ENCODE results near the gene HDAC10.

HDAC10 gene

DNA sequence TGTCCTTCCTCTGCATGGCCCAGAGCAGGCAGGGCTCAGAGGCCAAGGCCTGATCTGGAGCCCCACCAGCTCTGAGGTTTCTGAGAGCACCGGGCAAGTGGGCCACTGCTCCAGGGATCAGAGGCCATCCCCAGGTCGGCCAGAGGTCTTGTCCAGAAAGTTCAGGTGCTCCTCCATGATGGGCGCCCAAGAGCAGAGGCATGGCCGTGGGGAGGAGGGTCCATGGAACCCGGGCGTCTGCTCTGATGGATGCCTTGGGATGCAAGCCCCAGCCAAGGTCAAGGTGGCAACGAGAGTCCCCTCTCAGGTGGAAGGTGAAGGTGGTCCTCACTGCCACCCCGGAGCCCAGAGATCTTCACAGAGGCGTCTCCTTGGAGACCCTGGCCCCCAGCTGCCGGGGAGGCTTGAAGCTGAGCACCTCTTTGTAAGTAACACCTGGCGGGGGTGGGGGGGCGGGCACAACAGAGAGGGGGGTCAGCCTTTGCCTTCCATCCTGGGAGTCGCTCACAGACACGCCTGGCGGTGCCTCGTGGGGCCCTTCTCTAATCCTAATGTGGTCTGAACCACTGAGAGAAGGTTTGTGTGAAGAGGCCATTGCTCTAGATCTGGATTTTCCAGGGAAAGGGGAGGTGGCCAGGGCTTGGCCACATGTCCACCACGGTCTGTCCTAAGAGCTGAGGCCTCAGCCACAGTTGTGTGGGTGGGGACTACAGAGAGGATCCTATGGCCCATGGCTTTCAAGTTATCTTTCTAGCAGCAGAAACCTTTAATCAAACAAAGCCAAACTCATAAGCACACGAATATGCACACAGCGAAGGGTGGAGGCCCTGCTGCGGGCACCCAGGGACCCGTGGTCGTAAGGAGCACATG is 2.2 kb upstream of the HDAC10 start:
- no peak for DNase-seq

- DNase-seq, result peak; percentile 69
These were observed 1.3 kb upstream of the HDAC10 start for GRCh38 chr22:50252082-50253045.

- DNase-seq, result no peak
These were observed 514 bp upstream of the HDAC10 start for GRCh38 chr22:50251477-50252081.

DNA sequence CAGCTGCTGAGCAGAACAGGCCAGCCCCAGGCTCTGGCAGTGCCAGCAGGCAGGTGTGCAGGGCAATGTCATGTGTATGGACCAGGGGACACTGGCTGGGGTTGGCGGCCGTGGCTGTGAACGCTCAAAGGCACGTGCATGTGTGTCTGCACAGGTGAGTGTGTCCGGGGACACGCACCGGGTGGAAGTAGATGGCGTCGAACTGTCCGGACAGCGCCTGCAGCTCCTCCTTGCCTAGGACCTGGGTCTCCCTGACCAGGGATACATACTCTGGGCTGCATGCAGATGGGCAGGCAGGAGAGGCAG is 863 bp downstream of the HDAC10 start:
- DNase-seq, result no peak

GRCh38 chr22:50249341-50250248 is 1.5 kb downstream of the HDAC10 start:
- no peak for DNase-seq

DNA sequence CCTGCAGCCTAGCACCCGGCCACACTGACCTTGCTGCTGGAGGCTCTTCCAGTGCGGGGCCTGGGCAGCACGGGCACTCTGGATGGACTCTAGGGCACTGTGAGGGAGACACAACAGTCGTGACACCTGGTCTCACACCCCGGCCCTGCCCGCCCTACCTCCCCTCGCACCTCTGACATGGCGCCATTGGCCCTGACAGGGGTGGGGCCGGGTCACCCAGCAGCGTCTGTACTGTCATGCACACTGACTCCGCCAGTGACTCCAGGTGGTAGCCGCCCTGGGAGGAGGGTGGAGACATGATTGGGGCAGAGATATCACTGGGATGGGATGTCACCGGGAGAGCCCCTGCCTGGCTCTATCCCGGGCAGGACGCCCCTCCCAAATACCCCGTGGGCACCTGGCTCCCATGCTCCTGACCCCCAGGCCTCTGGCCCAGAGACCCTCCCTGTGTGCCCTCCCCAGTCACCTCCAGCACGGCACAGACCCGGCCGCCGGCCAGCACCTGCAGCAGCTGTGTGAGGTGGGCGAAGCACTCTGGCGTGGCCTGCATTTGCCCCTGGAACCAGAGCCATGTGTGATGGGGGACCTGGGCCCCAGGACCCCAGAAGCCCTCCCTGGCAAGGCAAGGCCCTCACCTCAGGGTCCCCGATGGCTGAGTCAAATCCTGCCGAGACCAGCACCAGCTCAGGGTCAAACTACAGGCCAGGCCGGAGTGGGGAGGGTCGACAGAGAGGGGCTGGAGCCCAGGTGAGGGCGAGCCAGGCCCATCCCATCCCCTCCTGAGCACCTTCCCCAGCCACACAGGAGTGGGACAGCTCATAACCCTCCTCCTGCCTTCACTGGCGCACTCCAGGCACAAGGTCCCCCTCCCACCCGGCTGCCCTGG is 2.6 kb downstream of the HDAC10 start:
- no peak for DNase-seq

DNA sequence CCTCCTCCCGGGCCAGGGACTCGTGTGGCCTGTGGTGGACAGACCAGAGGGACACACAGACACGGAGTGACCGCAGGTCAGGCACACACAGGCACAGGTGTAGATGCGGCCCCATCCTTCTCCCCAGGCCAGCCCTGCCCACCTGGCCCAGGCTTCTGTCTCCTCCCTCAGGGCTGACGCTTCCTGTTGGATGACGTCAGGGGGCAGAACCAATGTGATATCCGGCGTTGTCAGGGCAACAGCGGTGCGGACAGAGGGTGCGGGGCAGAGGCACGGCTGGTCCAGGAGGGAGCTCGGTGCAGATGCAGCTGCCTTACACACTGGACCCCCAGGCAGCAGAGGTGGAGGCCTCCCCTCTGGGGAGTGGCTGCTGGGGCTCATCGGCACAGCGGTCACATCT is 3.3 kb downstream of the HDAC10 start:
- no peak for DNase-seq

DNA sequence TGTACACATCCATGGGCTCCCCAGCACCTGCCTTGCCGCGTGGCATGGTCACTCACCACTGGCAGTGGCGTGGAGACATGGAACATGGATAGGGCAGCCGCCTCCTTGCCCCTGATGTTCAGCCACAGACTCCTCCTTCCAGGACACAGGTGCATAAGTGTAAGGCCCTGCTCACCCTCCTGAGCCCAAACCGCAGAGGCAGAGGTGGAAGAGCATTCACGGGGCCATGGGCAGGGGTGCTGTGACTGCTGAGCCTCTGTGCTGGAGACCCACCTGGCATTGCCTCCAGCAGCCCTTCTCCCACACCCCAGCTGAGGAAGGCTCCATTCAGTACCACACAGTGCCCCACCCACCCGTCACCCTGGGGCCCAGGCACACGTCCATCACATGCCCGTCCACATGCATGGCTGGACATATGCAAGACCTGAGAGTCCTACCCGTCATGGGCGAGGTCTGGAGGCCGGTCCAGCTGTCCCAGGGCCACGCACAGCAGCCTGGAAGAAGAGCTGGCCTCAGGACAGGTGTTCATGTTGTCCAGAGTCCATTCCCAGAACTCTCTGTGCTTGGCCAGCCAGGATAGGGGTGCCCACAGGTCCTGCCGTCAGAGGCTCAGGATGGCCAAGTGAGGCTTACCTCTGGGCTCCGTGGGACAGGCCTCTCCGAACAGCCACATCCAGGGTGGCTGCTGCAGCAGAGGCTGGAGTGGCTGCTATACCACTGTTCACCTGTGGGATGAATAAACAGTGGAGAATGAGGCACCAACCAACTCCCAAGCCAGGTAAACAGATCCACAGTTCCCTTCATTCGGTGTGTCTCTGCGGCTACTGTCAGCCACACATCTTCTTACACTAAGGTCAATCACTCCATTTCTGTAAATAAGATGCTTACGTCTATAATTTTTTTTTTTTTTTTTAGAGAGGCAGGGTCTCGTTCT is 4.6 kb downstream of the HDAC10 start:
- no peak for DNase-seq

- no peak for DNase-seq
These were observed 5.6 kb downstream of the HDAC10 start for GRCh38 chr22:50245214-50246072.

DNA sequence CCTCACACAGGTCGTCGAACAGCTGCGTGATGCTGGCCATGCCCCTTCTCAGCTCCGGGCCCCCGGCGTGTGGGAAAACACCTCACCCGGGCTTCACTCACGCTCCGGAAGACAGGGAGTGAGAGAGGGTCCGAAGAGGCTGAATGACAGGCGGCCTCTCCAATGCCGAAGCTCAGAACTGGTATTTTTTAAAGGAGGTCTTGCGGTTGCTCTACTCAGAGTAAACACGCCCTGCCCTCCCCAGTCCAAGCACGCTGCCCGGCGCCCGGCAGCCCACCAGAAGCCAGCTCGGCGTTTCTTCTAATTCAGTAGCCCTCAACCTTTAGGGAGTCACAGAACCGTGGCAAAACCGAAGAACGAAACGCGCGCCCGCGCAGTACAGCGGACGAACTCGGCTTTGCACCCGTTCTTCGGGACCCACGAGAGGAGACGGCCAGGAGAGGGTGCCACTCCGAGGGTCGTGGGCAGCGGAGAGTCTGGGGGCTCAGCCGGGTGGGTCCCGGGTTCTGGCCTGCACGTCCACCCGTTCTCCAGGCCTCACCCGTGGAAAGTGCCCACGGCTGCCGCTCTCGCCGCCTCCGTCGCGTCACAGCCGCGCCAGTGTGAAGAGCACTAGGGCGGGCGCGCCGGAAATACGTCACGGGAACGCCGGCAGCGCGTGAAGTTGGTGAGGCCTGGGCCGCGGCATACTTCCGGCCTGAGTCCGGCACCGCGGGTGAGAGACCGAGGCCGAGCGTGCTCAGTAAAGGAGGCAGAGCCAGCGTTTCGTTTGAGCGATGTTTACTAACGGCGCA is 6.4 kb downstream of the HDAC10 start, which contains the start of gene TUBGCP6:
Gene TUBGCP6 (minus strand): TSS at position 604 of the 794 bp plus-strand sequence. CDS start 564 bp downstream, at position 40.
- DNase-seq, result peak; percentile 92

- no peak for DNase-seq
These were observed 7.2 kb downstream of the HDAC10 start for GRCh38 chr22:50243685-50244419.

DNA sequence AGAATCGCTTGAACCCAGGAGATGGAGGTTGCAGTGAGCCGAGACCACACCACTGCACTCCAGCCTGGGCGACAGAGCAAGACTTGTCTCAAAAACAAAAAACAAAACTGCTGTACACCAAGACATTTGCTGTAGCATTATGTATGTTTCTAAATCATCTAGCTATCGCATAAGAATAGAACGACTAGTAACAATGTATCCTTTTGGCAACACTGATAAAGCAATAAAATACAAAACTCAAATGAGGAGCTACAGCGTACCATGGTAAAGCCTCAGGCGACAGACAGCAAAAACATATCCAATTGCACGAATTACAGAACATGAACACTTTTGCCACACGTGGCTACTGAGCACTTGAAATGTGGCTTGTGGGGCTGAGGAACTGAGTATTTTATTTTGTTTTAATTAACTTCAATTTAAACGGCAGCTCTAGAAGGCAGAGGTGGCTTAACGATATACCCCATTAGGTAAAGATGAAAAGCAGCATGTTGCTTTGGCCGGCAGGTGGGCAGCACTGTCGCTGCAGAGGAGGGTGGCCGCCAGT is 8.6 kb downstream of the HDAC10 start:
- DNase-seq, result no peak

GRCh38 chr22:50238755-50239154 is 12.3 kb downstream of the HDAC10 start:
- DNase-seq, result no peak

DNA sequence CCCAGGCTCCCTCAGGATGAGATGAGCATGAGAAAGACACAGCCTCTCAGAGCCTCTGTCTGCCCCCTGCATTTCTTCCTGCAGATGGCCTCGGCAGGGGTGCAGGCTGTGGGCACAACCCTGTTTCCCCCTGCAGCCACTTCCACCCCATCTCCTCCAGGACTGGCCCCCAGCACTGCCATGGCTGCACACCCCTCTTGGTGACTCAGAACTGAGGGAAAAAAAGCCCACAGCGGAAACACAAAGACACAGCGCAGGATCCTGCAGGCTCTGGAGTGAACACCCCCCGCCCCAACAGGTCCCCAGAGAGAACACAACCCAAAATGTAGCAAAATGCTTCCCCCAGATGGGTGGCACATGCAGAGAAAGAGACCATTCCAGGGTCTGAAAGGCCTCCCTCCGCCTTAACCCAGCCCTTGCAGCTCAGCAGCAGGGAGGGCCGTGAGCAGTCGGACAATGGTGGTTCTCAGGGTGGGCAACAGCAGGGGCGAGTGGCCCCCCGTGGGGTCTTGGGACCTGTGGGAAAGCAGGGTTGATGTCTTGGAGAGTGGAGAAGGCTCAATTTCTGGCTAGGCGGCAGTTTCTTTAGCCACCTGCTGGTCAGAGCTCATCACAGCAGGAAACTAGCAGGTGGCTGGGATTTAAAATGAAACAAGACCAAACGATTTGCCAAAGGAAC is 14.2 kb downstream of the HDAC10 start:
- DNase-seq, result no peak

GRCh38 chr22:50233223-50233622 is 17.8 kb downstream of the HDAC10 start:
- DNase-seq, result no peak

GRCh38 chr22:50232481-50233151 is 18.4 kb downstream of the HDAC10 start:
- DNase-seq, result no peak

All from stimulated activated CD4-positive, alpha-beta T cell treated with anti-CD3 and anti-CD28 coated beads, Interleukin-1b, Interleukin-23, amount 100 ng/mL, for 48 hours (primary cell).